Muscle layer of colon (tissue), 2 donors: ENCODE data around the gene TLE4.
"Not testable (repeated sequence)": the region's sequence is repeated elsewhere in the genome, so short reads cannot be mapped to it uniquely, and the experiment has no call there.

Experiments used
- H3K27ac ChIP-seq: one replicate; pipeline ENCODE4 v1.7.0; 2013; ENCODE audit warnings: low read depth, mild to moderate bottlenecking, low read length, moderate library complexity
- H3K27me3 ChIP-seq, 2 donors: one replicate each; pipeline ENCODE4 v1.7.0; 2013; ENCODE audit warnings: low read length in 2 of 2, mild to moderate bottlenecking in 2 of 2; ENCODE audit not compliant: insufficient read depth in 2 of 2, control insufficient read depth in 1 of 2
- H3K36me3 ChIP-seq: one replicate; pipeline ENCODE4 v1.7.0; 2013; ENCODE audit warnings: mild to moderate bottlenecking, low read length; ENCODE audit not compliant: insufficient read depth
- H3K4me1 ChIP-seq: one replicate; pipeline ENCODE4 v1.7.0; 2013; ENCODE audit warnings: mild to moderate bottlenecking, low read length; ENCODE audit not compliant: insufficient read depth
- H3K4me3 ChIP-seq, 2 donors: one replicate each; pipeline ENCODE4 v1.7.0; 2013; ENCODE audit warnings: low read length in 2 of 2, low read depth in 1 of 2, mild to moderate bottlenecking in 1 of 2, moderate library complexity in 1 of 2
- H3K9ac ChIP-seq: one replicate; pipeline ENCODE4 v1.7.0; 2013; ENCODE audit warnings: low read length
- H3K9me3 ChIP-seq: one replicate; pipeline ENCODE4 v1.7.0; 2013; ENCODE audit warnings: mild to moderate bottlenecking, low read length
- donor health status: abdominal sarcoma.
- donor health status: Adenocarcinoma of cecum.

The TLE4 gene

DNA sequence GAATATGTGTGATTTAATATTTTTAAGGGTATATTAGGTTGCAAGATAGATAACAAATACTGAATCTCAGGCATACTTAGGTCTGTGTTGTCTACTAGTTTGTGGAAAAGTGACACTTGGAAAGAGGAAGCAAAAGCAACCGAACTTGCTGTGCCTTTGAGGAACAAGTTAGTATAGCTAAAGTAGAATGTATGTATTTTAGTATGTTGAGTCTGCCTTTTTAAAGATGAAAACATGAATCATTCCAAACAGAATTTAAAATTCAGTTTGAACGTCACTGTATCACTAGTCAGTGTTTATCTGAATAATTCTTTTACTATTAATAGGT is 12.9 kb downstream of the TLE4 start:
- Histone ChIP-seq H3K9me3 (no peaks in the 10 kb centered on the region), H3K9ac (no peak overlapping the region), H3K4me1 (peaks cover 51% of the 10 kb centered on the region), H3K36me3 (peaks cover 4% of the 10 kb centered on the region), H3K4me3 (no peak overlapping the region), H3K27me3 (no peaks in the 10 kb centered on the region), H3K27ac (no peak overlapping the region)

DNA sequence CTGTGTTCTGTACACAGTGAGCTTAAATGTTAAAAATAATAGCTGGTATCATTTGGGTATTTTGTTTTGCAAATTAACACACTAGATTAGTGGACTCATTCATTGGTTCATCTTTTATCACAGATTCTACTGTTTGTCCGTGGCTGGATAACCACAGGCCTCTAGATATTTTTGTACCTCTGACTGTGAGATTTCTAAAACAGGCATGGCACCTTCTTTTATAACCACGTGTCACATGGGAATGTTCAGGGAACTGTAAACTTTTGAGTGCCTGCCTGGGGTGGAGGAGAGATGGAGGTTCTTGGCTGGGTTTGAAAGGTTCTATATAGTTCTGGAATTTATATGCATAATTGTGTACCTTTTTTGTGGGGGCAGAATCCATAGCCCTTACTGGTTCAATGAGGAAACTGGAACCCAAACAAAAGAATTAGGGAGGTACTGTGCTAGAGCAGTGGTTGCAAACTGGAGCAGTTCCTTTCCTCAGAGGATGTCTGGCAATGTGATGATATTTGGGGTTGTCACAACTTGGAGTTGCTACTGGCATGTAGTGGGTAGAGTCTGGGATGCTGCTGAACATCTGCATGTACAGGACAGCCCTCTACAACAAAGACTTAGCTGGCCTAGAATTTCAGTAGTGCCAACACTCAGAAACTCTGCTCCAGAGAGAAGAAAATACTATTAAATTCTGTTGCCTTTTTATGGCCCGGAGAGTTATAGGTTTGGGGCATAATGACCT is 16.9 kb downstream of the TLE4 start:
- peaks cover 37% of the 10 kb centered on the region for H3K4me1 ChIP-seq
- no peak overlapping the region for H3K27ac ChIP-seq

DNA sequence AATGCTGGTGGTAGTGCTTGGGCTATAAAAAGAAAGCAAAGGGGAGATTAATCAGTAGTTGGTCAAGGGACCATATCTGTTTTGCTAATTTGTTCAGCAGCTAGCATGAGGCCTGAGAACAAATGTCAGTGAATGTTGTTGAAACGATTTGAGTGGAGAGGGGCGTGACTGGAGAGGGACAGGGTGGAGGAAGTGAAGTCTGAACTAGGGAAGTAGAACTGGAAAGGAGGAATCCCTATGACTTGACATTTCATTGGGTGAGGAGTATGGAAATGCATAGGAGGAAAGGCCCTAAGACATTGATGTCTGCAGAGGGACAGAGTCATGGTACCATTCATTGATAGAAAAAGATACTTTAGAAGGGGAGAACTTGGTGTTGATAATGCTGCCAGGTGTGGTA is 19.7 kb downstream of the TLE4 start:
- Histone ChIP-seq H3K4me1 (peaks cover 26% of the 10 kb centered on the region), H3K9ac (no peak overlapping the region), H3K4me3 (no peak overlapping the region), H3K9me3 (no peaks in the 10 kb centered on the region), H3K27me3 (no peaks in the 10 kb centered on the region), H3K27ac (no peak overlapping the region), H3K36me3 (no peaks in the 10 kb centered on the region)

More for the DNA sequence above, 16.9 kb downstream of the TLE4 start:
- no peaks in the 10 kb centered on the region for H3K9me3 ChIP-seq
- H3K9ac ChIP-seq, result no peak overlapping the region
- no peaks in the 10 kb centered on the region for H3K27me3 ChIP-seq
- H3K4me3 ChIP-seq, result no peak overlapping the region
- H3K36me3 ChIP-seq, result no peaks in the 10 kb centered on the region

DNA sequence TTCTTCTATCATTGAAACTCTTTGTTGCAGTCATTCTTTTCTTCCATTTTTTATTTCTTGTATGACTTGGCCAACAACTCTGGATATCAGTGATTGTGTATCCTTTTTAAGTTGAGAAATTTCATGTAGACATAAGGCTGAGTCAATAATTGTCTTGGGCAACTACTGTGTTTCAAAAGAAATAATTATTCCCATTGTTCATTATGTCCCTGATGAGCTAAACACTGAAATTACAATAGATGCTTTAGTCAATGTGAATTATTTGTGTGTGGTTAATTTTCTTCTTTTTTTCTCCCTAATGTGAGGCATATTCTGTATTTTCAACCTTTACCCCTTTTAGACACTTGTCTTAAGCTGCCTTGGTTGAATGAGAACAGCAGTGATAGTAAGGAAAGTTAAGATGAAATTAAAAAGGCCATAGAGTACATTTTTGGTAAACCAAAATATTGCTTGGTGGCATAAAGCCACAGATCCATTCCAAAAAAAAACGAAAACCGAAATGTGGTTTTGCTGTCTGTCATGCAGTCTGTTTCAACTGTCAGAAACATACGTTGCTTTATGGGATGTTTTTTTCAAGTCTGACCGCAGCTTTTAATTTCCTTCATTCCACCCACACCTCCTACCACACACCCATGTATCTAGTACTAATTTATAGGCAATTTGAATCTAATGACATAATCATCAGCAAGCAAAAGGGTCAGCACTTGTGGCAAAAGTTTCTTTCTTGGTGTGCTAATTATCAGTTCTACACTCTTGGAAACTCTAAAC is 21.1 kb downstream of the TLE4 start:
- Histone ChIP-seq H3K36me3 (no peaks in the 10 kb centered on the region), H3K9me3 (no peaks in the 10 kb centered on the region), H3K27me3 (no peaks in the 10 kb centered on the region), H3K4me3 (no peak overlapping the region), H3K27ac (no peak overlapping the region), H3K9ac (no peak overlapping the region), H3K4me1 (peaks cover 22% of the 10 kb centered on the region)

DNA sequence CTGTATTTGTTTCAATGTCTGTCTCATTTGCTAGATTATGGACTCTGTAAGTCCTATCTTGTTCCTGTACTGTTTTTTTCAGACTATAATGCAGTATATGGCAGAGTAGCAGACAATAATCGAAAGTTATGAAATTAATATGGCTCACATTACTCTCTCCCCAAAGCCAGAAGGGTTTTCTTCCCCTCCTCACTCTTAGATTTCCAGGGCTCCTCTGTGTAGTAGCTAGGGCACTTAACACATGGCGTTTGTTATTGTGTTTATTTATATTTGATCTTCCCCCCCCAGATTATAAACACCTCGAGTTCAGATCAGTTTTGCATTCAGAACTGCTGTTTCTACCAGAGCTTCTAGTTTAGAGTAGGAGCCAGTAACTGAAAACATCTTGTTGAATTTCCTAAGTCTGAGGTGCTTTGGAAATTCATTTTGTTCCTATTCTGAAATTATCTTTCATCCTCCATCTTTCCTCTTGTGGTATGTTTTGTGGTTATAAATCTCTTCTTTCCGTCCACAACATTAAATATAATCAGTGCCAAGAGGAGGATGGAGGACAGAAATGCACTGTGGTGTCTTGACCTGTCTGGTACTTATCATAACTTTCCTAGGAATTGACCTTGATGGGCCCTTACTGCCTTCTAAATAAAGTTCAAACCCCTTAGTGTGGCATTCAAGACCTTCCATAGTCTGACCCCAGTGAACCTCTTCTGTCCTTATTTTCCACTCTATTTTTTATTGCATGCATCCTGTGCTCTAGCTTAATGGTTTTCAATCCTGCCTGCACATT is 27.0 kb downstream of the TLE4 start:
- Histone ChIP-seq H3K4me3 (no peak overlapping the region), H3K27ac (no peak overlapping the region), H3K9ac (no peak overlapping the region), H3K9me3 (no peaks in the 10 kb centered on the region), H3K36me3 (no peaks in the 10 kb centered on the region), H3K27me3 (no peaks in the 10 kb centered on the region), H3K4me1 (peaks cover 4% of the 10 kb centered on the region)

DNA sequence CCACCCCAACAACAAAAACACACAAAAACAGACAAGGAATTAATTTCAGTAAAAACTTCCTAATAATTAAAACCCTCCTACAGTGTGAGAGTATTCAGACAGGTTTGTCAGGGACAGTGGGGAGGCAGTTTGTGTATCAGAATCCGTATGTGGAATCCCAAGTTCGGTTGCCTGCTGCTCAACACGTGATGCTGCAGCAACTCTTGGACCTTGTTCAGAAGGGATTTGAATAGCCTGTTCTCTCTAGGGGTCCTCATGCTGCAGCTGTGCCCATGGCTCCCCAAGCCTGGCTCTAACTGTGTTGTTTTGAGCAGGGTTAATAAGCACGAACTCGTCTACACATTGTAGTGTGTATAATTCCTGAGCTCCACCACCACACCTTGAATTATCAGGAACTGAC is 28.7 kb downstream of the TLE4 start:
- H3K27me3 ChIP-seq, result no peaks in the 10 kb centered on the region
- no peaks in the 10 kb centered on the region for H3K36me3 ChIP-seq
- H3K4me3 ChIP-seq, result no peak overlapping the region
- H3K4me1 ChIP-seq, result peaks cover 14% of the 10 kb centered on the region
- H3K27ac ChIP-seq, result no peak overlapping the region
- no peaks in the 10 kb centered on the region for H3K9me3 ChIP-seq
- H3K9ac ChIP-seq, result no peak overlapping the region

DNA sequence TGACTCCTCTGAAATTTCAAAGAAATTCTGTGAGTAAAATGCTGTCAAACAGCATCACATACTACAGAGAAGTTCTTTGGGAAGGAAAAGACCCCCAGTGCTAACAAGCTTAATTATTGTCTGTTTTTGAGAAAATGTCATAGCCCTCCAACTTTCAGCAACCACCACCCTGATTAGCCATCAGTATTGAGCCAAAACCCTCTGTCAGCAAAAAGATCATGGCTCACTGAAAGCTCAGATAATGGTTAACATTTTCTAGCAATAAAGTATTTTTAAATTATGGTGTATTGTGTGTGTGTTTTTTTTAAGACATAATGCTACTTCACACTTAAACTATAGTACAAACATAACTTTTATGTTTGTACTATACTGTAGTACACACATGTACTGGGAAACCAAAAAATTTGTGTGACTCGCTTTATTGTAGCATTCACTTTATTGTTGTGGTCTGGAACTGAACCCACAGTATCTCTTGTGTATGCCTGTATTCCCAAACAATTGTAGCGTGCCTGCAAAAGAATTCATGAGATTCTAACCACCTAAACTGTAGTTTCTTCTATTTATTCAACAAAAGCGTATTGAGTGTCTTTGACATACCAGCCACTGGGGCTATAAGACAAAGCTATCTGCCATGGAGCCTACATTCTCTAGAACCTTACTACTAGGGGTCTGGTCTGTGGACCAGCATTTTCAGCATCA is 31.6 kb downstream of the TLE4 start:
- H3K27me3 ChIP-seq, result no peaks in the 10 kb centered on the region
- H3K27ac ChIP-seq, result no peak overlapping the region
- peaks cover 18% of the 10 kb centered on the region for H3K4me1 ChIP-seq
- H3K9ac ChIP-seq, result no peak overlapping the region
- no peaks in the 10 kb centered on the region for H3K9me3 ChIP-seq
- H3K4me3 ChIP-seq, result no peak overlapping the region
- no peaks in the 10 kb centered on the region for H3K36me3 ChIP-seq

DNA sequence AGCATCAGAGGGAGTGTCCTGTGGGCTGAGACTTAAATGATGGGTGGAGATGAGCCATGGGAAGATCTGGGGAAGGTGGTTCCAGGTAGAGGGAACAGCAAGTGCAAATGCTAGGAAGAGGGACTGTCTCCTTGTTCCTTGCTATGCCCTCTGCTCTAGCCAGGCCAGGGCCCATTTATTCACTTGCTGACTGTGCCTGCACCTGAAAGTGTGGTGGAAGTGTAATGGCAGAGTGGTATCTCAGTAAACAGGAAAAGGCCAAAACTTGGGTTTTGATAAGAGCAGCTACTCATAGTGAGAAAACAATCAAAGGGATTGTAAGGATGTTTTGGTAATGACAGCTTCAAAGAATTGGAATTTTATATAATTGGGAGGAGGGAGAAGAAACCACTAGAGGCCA is 32.4 kb downstream of the TLE4 start:
- no peaks in the 10 kb centered on the region for H3K27me3 ChIP-seq
- no peaks in the 10 kb centered on the region for H3K36me3 ChIP-seq
- H3K4me1 ChIP-seq, result peaks cover 15% of the 10 kb centered on the region
- H3K9ac ChIP-seq, result no peak overlapping the region
- no peak overlapping the region for H3K27ac ChIP-seq
- no peaks in the 10 kb centered on the region for H3K9me3 ChIP-seq
- no peak overlapping the region for H3K4me3 ChIP-seq

DNA sequence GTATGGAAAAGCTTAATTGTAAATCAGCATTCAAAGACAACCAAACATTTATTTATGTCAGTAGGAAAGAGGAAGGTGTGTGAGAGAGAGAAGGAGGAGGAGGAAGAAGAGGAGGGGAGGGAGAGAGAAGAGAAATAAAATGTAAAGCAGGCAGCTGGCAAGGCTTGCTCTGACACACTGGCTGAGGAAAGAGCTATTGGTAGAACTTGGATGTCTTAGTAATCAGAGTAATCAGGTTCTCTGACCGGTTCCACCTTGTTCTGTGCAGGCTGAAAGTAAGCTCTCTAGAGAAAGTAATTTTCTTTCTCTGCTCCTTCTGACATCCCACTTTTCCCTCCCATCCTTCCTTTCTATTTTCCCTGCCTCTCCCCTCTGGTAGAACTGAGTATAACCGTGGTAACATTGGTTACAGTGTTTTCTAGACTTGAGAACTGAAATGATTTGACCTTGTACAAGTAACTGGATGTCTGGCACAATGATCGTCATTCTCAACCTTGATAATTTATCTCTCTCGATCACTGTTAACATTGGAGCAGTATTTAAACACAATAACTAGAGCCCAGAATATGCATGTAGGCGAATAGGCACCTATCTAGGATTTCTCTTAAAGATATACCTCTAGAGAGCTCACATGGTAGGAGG is 33.3 kb downstream of the TLE4 start:
- H3K4me1 ChIP-seq, result peaks cover 21% of the 10 kb centered on the region
- H3K27ac ChIP-seq, result no peak overlapping the region
- no peaks in the 10 kb centered on the region for H3K36me3 ChIP-seq

DNA sequence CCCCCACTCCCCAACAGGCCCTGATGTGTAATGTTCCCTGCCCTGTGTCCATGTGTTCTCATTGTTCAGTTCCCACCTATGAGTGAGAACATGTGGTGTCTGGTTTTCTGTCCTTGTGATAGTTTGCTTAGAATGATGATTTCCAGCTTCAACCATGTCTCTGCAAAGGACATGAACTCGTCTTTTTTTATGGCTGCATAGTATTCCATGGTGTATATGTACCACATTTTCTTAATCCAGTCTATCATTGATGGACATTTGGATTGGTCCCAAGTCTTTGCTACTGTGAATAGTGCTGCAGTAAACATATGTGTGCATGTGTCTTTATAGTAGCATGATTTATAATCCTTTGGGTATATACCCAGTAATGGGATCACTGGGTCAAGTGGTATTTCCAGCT is 34.8 kb downstream of the TLE4 start:
- not testable (repeated sequence) for H3K27me3 ChIP-seq, H3K27ac ChIP-seq, H3K9ac ChIP-seq, H3K9me3 ChIP-seq, H3K4me3 ChIP-seq, H3K36me3 ChIP-seq
- peaks cover 32% of the 10 kb centered on the region for H3K4me1 ChIP-seq

More for the DNA sequence above, 33.3 kb downstream of the TLE4 start:
- no peak overlapping the region for H3K4me3 ChIP-seq
- H3K9me3 ChIP-seq, result no peaks in the 10 kb centered on the region
- no peak overlapping the region for H3K9ac ChIP-seq
- no peaks in the 10 kb centered on the region for H3K27me3 ChIP-seq
